Heart right ventricle (tissue), 16 donors: Measurements from ENCODE around the gene MYL3. TPM values are rescaled to one million over a fixed set of nuclear protein-coding genes. Genes with fewer than 3 reads are reported as not detected.

ENCODE experiments used
- ATAC-seq, 8 donors: fragments of 200-7000 bp; cut with Tn5 transposase; one replicate each; pipeline ENCODE4 v1.9.1; 2020; ENCODE audit warnings: mild to moderate bottlenecking in 8 of 8, moderate library complexity in 8 of 8, moderate number of reproducible peaks in 1 of 8
- DNase-seq, 2 donors: peaks; one replicate each; pipeline ENCODE4 v3.0.0-alpha.2; 2020
- H3K27ac ChIP-seq, 10 donors: fragments of 200-600 bp; sonication (generic) in 2 of 10; one replicate each; pipeline versions ENCODE4 v1.5.0 to v1.8.0; 2020 to 2022; ENCODE audit warnings: mild to moderate bottlenecking in 3 of 10
- H3K27me3 ChIP-seq, 7 donors: fragments of 200-600 bp; one replicate each; pipeline ENCODE4 v1.8.0; 2021 to 2022; ENCODE audit warnings: mild to moderate bottlenecking in 2 of 7
- H3K36me3 ChIP-seq, 9 donors: fragments of 200-600 bp; sonication (generic) in 1 of 9; one replicate each; pipeline versions ENCODE4 v1.5.0 to v1.8.0; 2020 to 2022; ENCODE audit warnings: mild to moderate bottlenecking in 2 of 9
- H3K4me1 ChIP-seq, 9 donors: fragments of 200-600 bp; sonication (generic) in 1 of 9; one replicate each; pipeline versions ENCODE4 v1.5.0 to v1.8.0; 2020 to 2022; ENCODE audit warnings: mild to moderate bottlenecking in 4 of 9
- H3K4me3 ChIP-seq, 10 donors: fragments of 200-600 bp; sonication (generic) in 2 of 10; one replicate each; pipeline versions ENCODE4 v1.5.0 to v1.8.0; 2020 to 2022; ENCODE audit warnings: mild to moderate bottlenecking in 7 of 10, moderate library complexity in 2 of 10
- H3K9me3 ChIP-seq, 11 donors: fragments of 200-600 bp in 10 of 11; sonication (generic) in 2 of 11; one replicate each; pipeline versions ENCODE4 v1.5.0 to v1.8.0; 2013 to 2022; ENCODE audit warnings: mild to moderate bottlenecking in 2 of 11, control low read depth in 1 of 11, moderate library complexity in 1 of 11
- CTCF ChIP-seq, 9 donors: fragments of 200-600 bp; sonication (generic) in 2 of 9; IDR thresholded peaks; one replicate each; pipeline versions ENCODE4 v1.5.0 to v1.8.0; 2021 to 2022; ENCODE audit warnings: antibody characterized with exemption in 9 of 9, mild to moderate bottlenecking in 5 of 9, moderate library complexity in 1 of 9
- WGBS, 2 donors: extraction: QIAGEN DNeasy Blood & Tissue Kit; methylation state at CpG; one replicate each; pipeline ENCODE4 v1.1.7; 2013; ENCODE audit warnings: inconsistent platforms in 1 of 2; 5-methylcytosine and 5-hydroxymethylcytosine counted together
- intact Hi-C, 10 donors: fragments of 100-400 bp; cut with DNase I; formaldehyde crosslinking; loops; one replicate each; pipeline versions ENCODE4 v1.11.1 to v1.14.2; 2022
- polyA plus RNA-seq, 2 donors: library from polyadenylated mRNA; stranded (reverse); fragments of 200-250 nt; gene quantifications; one replicate each; pipeline ENCODE4 v1.2.3, GENCODE V29; 2013
- total RNA-seq, 10 donors: library from RNA; stranded (reverse); fragmentation: NEBNext Ultra II Directional in 3 of 10; extraction: Animal tissue kit (Norgen Biotek cat#: 25700) in 3 of 10; gene quantifications; one replicate each; pipeline versions ENCODE4 v1.2.1 to v1.2.4, GENCODE V29; 2021 to 2023
- donor health status: Arrhythmogenic right ventricular cardiomyopathy.
- donor health status: ischemic (EF 13 %, LVEDD 7.1; RV severe dilation, severe dysfunction).
- donor health status: healthy with polysubstance abuse.
- donor health status: DM: no; HTN: yes; CAD: no.
- donor health status: DM: no; HTN: no; CAD: no.
- donor health status: ischemic (EF 25% LVEDD 6.9; RV normal size, moderate dysfunction).
- donor health status: ischemic (EF 25% LVEDD 5.7; RV mildly dilated, moderate dysfunction).
- donor health status: healthy.
- donor health status: DM: yes; HTN: yes; CAD: no.
- donor health status: Ischemic cardiomyopathy.
- donor health status: ischemic (EF 35%, LVEDD 5.7; RV mildly dilated, moderate dysfunction).
- donor health status: nonischemic (EF 11% LVEDD 7.7; RV severe dilation, severe dysfunction).
- donor health status: DM: yes; HTN: yes; CAD: no.
- donor health status: PGD.
- donor health status: ischemic (EF 29% LVEDD 5.4; RV normal size, mild dysfunction).
- donor health status: nonischemic (EF 23%, LVEDD 6.1; RV moderate dilation, normal function).

Gene MYL3
- total and polyA plus RNA-seq, 12 donors: 5,377 to 9,904 (median 7,587) TPM

- no peak for ATAC-seq
- Histone ChIP-seq H3K27me3 (peaks cover 0 to under 1% (median 0%) of the 10 kb centered on the region in 7 donors), H3K27ac (no peak overlapping the region), H3K4me3 (no peak overlapping the region), H3K4me1 (peaks cover 9 to 26% (median 17%) of the 10 kb centered on the region in 9 donors), H3K9me3 (no peaks in the 10 kb centered on the region), H3K36me3 (no peaks in the 10 kb centered on the region)
- intact Hi-C loops: loop anchor here in 9 of 10 donors (5.0 kb wide), 3 partner anchors 37 to 197 kb away; no protein-coding TSS in a partner anchor
- WGBS, 2 donors: 90 to 92% methylated on average over 18 of the region's 18 CpGs
- no peak for TF ChIP-seq CTCF (IDR thresholded peaks at IDR 0.05)
- no peak for DNase-seq
Measured at GRCh38 chr3:46904303-46905212, 41.3 kb upstream of the MYL3 start.

DNA sequence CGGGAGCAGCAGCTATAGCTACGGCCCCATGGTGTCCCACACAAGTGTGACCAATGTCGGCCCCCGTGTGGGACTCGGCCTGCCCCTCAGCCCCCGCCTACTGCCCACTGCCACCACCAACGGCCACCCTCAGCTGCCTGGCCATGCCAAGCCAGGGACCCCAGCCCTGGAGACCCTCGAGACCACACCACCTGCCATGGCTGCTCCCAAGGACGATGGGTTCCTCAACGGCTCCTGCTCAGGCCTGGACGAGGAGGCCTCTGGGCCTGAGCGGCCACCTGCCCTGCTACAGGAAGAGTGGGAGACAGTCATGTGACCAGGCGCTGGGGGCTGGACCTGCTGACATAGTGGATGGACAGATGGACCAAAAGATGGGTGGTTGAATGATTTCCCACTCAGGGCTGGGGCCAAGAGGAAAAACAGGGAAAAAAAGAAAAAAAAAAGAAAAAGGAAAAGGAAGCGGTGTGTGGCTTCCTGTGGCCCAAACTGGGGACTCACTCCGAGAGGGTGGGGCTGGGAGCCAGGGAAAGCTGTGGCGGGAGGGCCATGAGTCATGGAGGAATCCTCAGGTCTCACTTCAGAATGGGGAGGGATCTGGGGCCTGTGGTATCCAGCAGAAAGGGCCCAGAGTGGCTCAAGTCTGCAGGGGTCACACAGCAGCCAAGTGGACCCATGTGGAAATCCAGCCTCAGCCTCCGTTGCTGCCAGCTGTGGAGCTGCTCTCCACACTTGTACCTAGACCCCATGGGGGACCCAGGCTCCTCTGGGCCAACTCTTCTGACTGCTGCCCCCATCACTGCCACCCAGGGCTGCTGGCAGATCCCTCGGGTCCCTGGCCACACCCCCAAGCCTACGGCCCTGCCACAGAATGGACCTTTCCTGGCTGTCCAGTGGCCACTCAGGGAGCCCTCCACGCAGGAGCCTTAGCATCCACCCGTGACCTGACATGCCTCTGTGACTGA, 40.4 kb upstream of the MYL3 start:
- Histone ChIP-seq H3K9me3 (no peaks in the 10 kb centered on the region), H3K27ac (no peak overlapping the region), H3K36me3 (no peaks in the 10 kb centered on the region), H3K4me1 (peaks cover 4 to 26% (median 16%) of the 10 kb centered on the region in 9 donors), H3K4me3 (no peak overlapping the region), H3K27me3 (peaks cover 0 to 9% (median 2%) of the 10 kb centered on the region in 7 donors)
- intact Hi-C loops: no loop called here
- no peak for DNase-seq
- TF ChIP-seq CTCF (IDR thresholded peaks at IDR 0.05): no peak
- WGBS, 2 donors: 78 to 79% methylated on average over 21 of the region's 21 CpGs
- no peak for ATAC-seq

DNA sequence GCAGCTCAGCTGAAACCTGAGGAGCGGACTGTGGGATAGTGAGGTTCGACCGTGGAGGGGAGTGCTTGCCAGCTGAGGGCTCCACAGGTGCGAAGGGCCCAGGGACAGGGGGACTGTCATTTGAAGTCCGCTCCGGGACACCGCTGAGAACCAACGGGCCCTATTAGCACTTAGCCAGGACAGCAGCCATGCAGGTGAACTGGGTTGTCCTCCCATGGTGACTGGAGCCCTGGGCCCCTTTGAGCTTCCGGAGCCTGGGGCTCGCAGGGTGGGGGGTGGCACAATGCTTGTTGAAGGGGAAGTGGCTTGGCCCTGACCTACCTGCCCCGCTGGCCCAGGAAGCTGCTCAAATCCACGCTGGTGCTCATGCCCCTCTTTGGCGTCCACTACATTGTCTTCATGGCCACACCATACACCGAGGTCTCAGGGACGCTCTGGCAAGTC, 39.0 kb upstream of the MYL3 start:
- H3K4me3 ChIP-seq: no peak overlapping the region
- peaks cover 0 to 20% (median 11%) of the 10 kb centered on the region in 7 donors for H3K27me3 ChIP-seq
- H3K9me3 ChIP-seq: no peaks in the 10 kb centered on the region
- intact Hi-C loops: no loop called here
- no peak for TF ChIP-seq CTCF (IDR thresholded peaks at IDR 0.05)
- no peaks in the 10 kb centered on the region for H3K36me3 ChIP-seq
- peaks cover 0 to 23% (median 15%) of the 10 kb centered on the region in 9 donors for H3K4me1 ChIP-seq
- H3K27ac ChIP-seq: no peak overlapping the region
- no peak for DNase-seq
- no peak for ATAC-seq
- WGBS, 2 donors: 93 to 94% methylated on average over 15 of the region's 15 CpGs

DNA sequence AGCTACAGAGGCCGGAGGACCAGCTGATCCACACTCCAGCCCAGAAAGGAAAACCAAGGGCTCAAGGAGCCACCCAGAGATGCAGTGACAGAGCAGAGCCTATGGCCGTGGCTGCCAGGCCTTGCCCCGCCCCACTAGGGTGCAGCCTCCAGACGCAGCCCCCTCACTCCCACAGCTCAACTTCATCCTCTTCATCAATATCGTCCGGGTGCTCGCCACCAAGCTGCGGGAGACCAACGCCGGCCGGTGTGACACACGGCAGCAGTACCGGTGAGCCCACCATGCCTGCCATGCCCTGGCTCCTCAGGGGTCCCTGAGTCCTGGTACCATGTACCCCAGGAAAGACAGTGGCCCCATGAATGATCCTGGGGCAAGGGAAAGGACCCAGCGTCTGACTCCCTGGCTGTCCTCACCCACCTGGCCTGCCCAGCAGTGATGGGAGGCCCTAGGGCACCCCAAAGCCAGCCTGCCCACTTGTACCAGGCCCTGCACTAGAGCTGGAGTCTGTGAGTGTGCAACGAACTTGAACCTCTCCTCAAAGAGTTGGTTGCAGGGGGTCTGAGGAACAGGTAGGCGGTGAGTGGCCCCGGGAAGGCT, 38.4 kb upstream of the MYL3 start:
- no peak for TF ChIP-seq CTCF (IDR thresholded peaks at IDR 0.05)
- H3K9me3 ChIP-seq: no peaks in the 10 kb centered on the region
- WGBS, 2 donors: 95% methylated on average over 17 of the region's 17 CpGs
- no peak for DNase-seq
- H3K36me3 ChIP-seq: no peaks in the 10 kb centered on the region
- no peak overlapping the region for H3K27ac ChIP-seq
- peaks cover 0 to 23% (median 15%) of the 10 kb centered on the region in 9 donors for H3K4me1 ChIP-seq
- peaks cover 0 to 20% (median 11%) of the 10 kb centered on the region in 7 donors for H3K27me3 ChIP-seq
- H3K4me3 ChIP-seq: no peak overlapping the region
- no peak for ATAC-seq
- intact Hi-C loops: no loop called here
